DND-41 (cell line): ENCODE measurements around the gene GRID1.

Experiments
- CTCF ChIP-seq: IDR thresholded peaks from 2 replicates; pipeline ENCODE4 v1.5.1; 2012; ENCODE audit warnings: borderline replicate concordance, low read length, moderate library complexity, mild to moderate bottlenecking; ENCODE audit not compliant: poor library complexity, severe bottlenecking; ENCODE audit errors: extremely low read depth
- EZH2 ChIP-seq: IDR thresholded peaks from 3 replicates; pipeline ENCODE4 v1.6.1; 2012; ENCODE audit warnings: borderline replicate concordance, low read depth, mild to moderate bottlenecking, moderate library complexity, low read length, inconsistent platforms; ENCODE audit not compliant: severe bottlenecking

GRCh38 chr10:86139066-86139657 is 227.4 kb downstream of the GRID1 start:
- TF ChIP-seq CTCF (peak; percentile 77), EZH2 (no peak)
